ENCODE results near the gene TTBK2.

GRCh38 chr15:42908538-42908937 lies 12.0 kb downstream of the TTBK2 start:
- no peak for TF ChIP-seq YY1 (IDR thresholded peaks at IDR 0.05; ENCODE audit: low read depth)
- no peak for TF ChIP-seq CEBPB (IDR thresholded peaks at IDR 0.05)
- TF ChIP-seq REST (IDR thresholded peaks at IDR 0.05; ENCODE audit: low read depth): no peak
- no peak for TF ChIP-seq TAF1 (IDR thresholded peaks at IDR 0.05; ENCODE audit: low read depth)
- no peak for TF ChIP-seq TEAD4 (IDR thresholded peaks at IDR 0.05)
- no peak for TF ChIP-seq MAX (IDR thresholded peaks at IDR 0.05)
- TF ChIP-seq CREB1 (IDR thresholded peaks at IDR 0.05; ENCODE audit: low read depth): no peak
- TF ChIP-seq RAD21 (IDR thresholded peaks at IDR 0.05; ENCODE audit: low read depth): no peak
- TF ChIP-seq EP300 (IDR thresholded peaks at IDR 0.05; ENCODE audit: borderline replicate concordance): no peak
- TF ChIP-seq, protein P1, sequence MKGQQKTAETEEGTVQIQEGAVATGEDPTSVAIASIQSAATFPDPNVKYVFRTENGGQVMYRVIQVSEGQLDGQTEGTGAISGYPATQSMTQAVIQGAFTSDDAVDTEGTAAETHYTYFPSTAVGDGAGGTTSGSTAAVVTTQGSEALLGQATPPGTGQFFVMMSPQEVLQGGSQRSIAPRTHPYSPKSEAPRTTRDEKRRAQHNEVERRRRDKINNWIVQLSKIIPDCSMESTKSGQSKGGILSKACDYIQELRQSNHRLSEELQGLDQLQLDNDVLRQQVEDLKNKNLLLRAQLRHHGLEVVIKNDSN (IDR thresholded peaks at IDR 0.05): no peak
- TF ChIP-seq NFIC (IDR thresholded peaks at IDR 0.05): no peak
- TF ChIP-seq EGR1 (IDR thresholded peaks at IDR 0.05): no peak
- no peak for TF ChIP-seq ZBTB7A (IDR thresholded peaks at IDR 0.05; ENCODE audit: low read depth)

Measured in Ishikawa (cell line).